Cardiac fibroblast (primary cell): ENCODE data around the gene PPP1R14C.
A peak's percentile ranks its signal among the peaks of the same experiment; 100 is the strongest.
"Not testable (repeated sequence)": the region's sequence is repeated elsewhere in the genome, so short reads cannot be mapped to it uniquely, and the experiment has no call there.

Experiments used
- DNase-seq, 2 donors: peaks; one replicate each; pipeline versions ENCODE4 v3.0.0 to v3.0.0-alpha.2; 2010; ENCODE audit warnings: low read depth in 2 of 2
- H3K4me3 ChIP-seq, 2 donors: replicated peaks in 1 of 2; 1 replicate in 1 of 2; 2 replicates in 1 of 2; pipeline ENCODE4 v1.5.1; 2011; ENCODE audit warnings: low read depth in 2 of 2, low read length in 2 of 2, mild to moderate bottlenecking in 2 of 2, moderate library complexity in 1 of 2
- TF ChIP-seq, protein P1 (sequence below): IDR thresholded peaks from one replicate; pipeline ENCODE4 v1.5.1; 2011; ENCODE audit warnings: low read depth, mild to moderate bottlenecking, low read length, inconsistent platforms

PPP1R14C gene

DNA sequence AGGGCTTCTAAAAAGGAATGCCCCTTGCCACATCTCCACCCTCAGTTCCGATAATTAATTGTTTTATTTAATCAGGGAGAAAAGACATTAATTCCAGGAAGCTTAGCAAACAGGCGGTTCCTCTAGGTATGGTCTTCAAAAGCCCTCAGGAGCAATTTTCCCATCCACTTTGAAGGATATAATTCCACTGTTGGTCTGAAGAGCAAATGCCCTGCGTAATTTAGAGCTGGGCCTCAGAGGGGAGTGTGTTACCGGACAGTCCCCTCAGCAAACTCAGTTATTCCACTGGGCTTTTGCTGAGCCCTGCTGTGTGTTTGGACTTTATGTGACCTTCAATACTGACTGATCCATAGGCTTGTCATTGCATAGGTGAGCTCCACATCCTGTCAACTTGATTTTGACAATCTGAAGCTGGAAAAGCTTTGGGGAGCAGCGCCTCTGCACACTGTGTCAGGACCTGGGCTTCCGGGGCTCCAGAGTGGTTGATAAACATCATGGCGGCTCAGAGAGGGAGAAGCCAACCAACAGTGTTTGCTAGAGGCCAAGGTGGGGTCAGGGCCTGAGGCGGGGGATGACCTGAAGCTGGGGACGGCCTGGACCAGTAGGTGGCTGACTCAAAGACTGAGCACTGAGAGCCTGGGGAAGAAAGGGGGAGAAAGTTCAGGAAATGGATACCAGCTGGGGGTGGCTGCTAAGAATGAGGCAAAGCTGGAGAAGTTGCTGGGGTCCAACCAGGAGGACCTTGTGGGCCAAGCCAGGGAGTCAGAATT is 43.5 kb downstream of the PPP1R14C start:
- DNase-seq, result no peak
- TF ChIP-seq, protein P1, sequence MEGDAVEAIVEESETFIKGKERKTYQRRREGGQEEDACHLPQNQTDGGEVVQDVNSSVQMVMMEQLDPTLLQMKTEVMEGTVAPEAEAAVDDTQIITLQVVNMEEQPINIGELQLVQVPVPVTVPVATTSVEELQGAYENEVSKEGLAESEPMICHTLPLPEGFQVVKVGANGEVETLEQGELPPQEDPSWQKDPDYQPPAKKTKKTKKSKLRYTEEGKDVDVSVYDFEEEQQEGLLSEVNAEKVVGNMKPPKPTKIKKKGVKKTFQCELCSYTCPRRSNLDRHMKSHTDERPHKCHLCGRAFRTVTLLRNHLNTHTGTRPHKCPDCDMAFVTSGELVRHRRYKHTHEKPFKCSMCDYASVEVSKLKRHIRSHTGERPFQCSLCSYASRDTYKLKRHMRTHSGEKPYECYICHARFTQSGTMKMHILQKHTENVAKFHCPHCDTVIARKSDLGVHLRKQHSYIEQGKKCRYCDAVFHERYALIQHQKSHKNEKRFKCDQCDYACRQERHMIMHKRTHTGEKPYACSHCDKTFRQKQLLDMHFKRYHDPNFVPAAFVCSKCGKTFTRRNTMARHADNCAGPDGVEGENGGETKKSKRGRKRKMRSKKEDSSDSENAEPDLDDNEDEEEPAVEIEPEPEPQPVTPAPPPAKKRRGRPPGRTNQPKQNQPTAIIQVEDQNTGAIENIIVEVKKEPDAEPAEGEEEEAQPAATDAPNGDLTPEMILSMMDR, result no peak
- no peak overlapping the region for H3K4me3 ChIP-seq

- not testable (repeated sequence) for DNase-seq, H3K4me3 ChIP-seq
Observed at GRCh38 chr6:150187433-150187832, 44.6 kb downstream of the PPP1R14C start.

DNA sequence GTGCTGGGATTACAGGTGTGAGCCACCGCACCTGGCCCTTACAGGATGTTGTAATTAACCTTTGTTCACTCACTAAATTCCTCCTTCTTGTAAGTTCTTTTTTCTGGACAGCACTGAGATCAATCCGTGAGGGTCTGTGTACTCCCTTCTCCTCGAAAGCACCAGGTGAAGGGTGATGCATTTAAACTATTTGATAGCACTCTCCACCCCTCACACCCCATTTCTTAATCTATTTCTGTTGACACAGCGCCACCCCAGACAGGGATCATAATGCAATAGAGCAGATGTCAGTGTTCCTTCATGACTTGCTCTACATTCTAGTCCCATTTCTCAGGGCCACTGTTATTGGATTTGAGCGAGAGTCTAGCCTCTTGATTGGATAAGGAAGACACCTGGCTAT is 46.3 kb downstream of the PPP1R14C start:
- no peak for DNase-seq
- H3K4me3 ChIP-seq, result no peak overlapping the region
- TF ChIP-seq, protein P1, result no peak

DNA sequence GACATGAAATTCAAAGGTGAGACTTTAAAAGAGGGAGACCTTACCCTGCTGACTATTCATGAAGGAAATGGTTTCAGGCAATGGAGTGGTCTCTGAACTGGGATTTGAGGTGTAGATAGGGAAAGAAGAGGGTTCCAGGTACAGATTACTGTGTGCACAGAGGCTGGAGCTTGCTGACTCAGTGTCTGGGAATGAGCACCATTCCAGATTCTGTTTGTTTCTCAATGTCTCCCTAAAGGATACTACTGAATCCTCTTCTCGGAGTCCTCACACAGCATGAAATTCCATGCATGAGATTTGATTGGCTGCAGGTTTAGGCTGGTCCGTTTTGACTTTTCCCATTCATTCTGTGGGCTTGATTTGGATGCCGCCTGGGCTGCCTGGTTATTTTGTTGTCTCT is 49.0 kb downstream of the PPP1R14C start:
- TF ChIP-seq, protein P1, result no peak
- DNase-seq, result peak in 1 of 2 donors; percentile 20
- no peak overlapping the region for H3K4me3 ChIP-seq

- H3K4me3 ChIP-seq, result no peak overlapping the region
- no peak for DNase-seq
- TF ChIP-seq, protein P1, result no peak
Observed at GRCh38 chr6:150194195-150194594, 51.4 kb downstream of the PPP1R14C start.

DNA sequence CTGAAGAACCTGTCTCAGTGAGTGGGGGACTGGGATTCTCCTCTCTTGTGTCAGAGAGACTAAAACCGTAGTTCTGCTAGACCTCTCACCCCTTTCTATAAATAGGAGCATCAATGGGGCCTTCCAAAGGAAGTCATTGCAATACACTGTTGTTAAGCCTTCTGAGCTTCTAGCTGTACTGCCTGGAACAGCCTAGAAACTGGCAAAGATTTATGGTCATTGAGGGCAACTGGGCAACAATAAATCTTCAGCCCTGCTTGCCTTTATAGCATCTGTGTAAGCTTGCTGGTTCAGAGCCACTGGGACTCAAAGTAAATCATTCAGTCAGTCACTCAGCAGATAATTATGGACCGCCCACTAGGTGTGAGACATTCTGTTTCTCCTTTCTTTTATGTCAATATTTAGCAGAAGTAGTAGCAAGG is 53.2 kb downstream of the PPP1R14C start:
- TF ChIP-seq, protein P1, result no peak

GRCh38 chr6:150196942-150197745 is 54.3 kb downstream of the PPP1R14C start:
- no peak overlapping the region for H3K4me3 ChIP-seq
- TF ChIP-seq, protein P1, result no peak
- no peak for DNase-seq

More for the DNA sequence above, 53.2 kb downstream of the PPP1R14C start:
- no peak overlapping the region for H3K4me3 ChIP-seq
- DNase-seq, result no peak
